Uterus (tissue), 4 donors: ENCODE measurements around the gene HMGCS2. TPM values are rescaled to one million over a fixed set of nuclear protein-coding genes. Genes with fewer than 3 reads are reported as not detected.

Experiments
- DNase-seq, 2 donors: peaks; one replicate each; pipeline ENCODE4 v3.0.0-alpha.2; 2019 to 2020
- H3K27ac ChIP-seq, 2 donors: fragments of 200-600 bp; sonication (generic); 1 replicate in 1 of 2; 2 replicates in 1 of 2; pipeline ENCODE4 v1.5.1; 2016 to 2018
- H3K27me3 ChIP-seq, 2 donors: fragments of 200-600 bp; sonication (generic); one replicate each; pipeline ENCODE4 v1.5.1; 2018 to 2019; ENCODE audit warnings: control low read depth in 1 of 2
- H3K36me3 ChIP-seq, 2 donors: fragments of 200-600 bp; sonication (generic); one replicate each; pipeline ENCODE4 v1.5.1; 2019; ENCODE audit warnings: control low read depth in 1 of 2
- H3K4me1 ChIP-seq, 2 donors: fragments of 200-600 bp; sonication (generic); one replicate each; pipeline ENCODE4 v1.5.1; 2018 to 2019; ENCODE audit warnings: control low read depth in 1 of 2
- H3K4me3 ChIP-seq, 2 donors: fragments of 200-600 bp; sonication (generic); 1 replicate in 1 of 2; 2 replicates in 1 of 2; pipeline ENCODE4 v1.5.1; 2018 to 2019; ENCODE audit warnings: mild to moderate bottlenecking in 1 of 2
- H3K9me3 ChIP-seq, 2 donors: fragments of 200-600 bp; sonication (generic); one replicate each; pipeline ENCODE4 v1.5.1; 2019; ENCODE audit warnings: control low read depth in 1 of 2
- CTCF ChIP-seq, 4 experiments: fragments of 200-600 bp in 2 of 4; fragments of 450-650 bp in 2 of 4; sonication (generic) in 2 of 4; IDR thresholded peaks; one replicate each; pipeline ENCODE4 v1.5.1; 2016 to 2019; ENCODE audit warnings: antibody characterized with exemption in 4 of 4, mild to moderate bottlenecking in 2 of 4, moderate library complexity in 1 of 4
- POLR2A ChIP-seq, 2 donors: fragments of 450-650 bp; IDR thresholded peaks; one replicate each; pipeline ENCODE4 v1.6.1; 2016; ENCODE audit warnings: antibody characterized with exemption in 2 of 2, mild to moderate bottlenecking in 1 of 2, moderate library complexity in 1 of 2
- intact Hi-C: fragments of 100-400 bp; cut with DNase I; formaldehyde crosslinking; loops from one replicate; pipeline ENCODE4 v1.15.1; 2023; ENCODE audit warnings: low total_unique reads
- total RNA-seq, 4 donors: library from RNA; depleted of rRNA in 3 of 4; stranded (reverse); fragments of >200 nt in 3 of 4; gene quantifications; one replicate each; pipeline versions ENCODE4 v1.1.0 to v1.2.4, GENCODE V29; 2014 to 2023
- donor health status: DM: yes; HTN: yes; CAD: no.

Gene HMGCS2
- total RNA-seq, 4 donors from 2014 or later = 0.29 TPM; not detected in 3

DNA sequence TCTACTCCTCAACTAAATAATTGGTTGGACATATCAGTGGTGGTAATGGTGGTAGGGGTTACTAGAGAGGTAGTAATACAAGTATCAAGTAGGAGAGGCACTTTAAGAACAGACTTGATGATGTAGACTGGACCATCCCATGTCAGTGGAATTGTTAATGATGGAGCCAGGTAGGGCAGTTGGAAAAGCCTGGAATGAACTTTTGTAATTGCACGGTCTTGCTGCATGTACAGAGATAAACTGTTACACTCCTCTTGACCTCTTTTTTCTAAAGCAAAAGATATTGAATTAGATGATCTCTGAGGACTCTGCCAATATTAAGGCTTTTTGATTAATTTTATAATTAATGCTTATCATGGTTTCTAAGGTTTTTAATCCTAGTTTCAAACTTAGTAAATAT, 5.8 kb downstream of the HMGCS2 start:
- TF ChIP-seq CTCF (IDR thresholded peaks at IDR 0.05) (no peak), POLR2A (IDR thresholded peaks at IDR 0.05) (no peak)
- H3K4me3 ChIP-seq = no peak overlapping the region
- no peak for DNase-seq
- H3K36me3 ChIP-seq = no peaks in the 10 kb centered on the region
- no peaks in the 10 kb centered on the region for H3K9me3 ChIP-seq
- H3K27ac ChIP-seq = no peak overlapping the region
- intact Hi-C loops = no loop called here
- no peaks in the 10 kb centered on the region for H3K27me3 ChIP-seq
- no peaks in the 10 kb centered on the region for H3K4me1 ChIP-seq

DNA sequence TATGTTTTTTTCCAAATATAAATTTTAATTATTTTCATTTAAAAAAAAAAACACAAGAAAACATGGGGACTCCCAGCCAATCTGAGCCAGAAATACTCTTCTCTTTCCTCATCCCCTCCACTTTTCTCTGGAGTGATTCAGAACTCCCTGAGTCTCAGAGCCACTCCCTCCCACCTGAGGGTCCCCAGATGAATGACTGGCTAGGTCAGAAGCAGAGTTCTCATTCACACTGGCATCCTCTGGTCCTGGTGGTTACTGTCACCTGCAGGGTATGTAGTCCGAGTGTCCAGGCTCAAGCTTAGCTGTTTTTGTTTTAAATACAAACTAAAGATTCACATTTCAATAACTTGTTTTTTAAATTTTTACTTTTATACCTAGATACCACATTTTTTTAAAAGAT, 6.3 kb downstream of the HMGCS2 start:
- intact Hi-C loops = no loop called here
- no peak overlapping the region for H3K27ac ChIP-seq
- H3K9me3 ChIP-seq = no peaks in the 10 kb centered on the region
- DNase-seq = no peak
- H3K27me3 ChIP-seq = no peaks in the 10 kb centered on the region
- no peaks in the 10 kb centered on the region for H3K4me1 ChIP-seq
- H3K4me3 ChIP-seq = no peak overlapping the region
- TF ChIP-seq POLR2A (IDR thresholded peaks at IDR 0.05) (no peak), CTCF (IDR thresholded peaks at IDR 0.05) (no peak)
- H3K36me3 ChIP-seq = no peaks in the 10 kb centered on the region

DNA sequence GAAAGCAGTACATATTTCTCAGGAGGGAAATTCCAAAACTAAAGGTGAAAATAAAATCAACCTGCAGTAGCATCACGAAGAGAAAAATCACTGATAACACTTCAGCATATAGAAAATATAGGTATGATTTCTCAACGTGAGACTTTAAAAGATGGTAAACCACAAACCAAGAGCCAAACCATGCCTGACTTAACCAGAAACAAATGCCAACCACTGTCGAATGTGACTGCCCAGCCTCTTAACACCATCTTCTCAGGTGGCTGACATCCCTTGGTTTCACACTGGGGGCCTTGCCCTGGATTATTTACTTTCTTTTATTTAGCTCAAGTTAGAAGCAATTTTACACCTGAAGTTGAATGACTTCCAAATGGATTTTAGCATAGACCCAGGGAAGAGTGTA, 10.1 kb downstream of the HMGCS2 start:
- DNase-seq = no peak
- no peaks in the 10 kb centered on the region for H3K27me3 ChIP-seq
- no peaks in the 10 kb centered on the region for H3K4me1 ChIP-seq
- no peak overlapping the region for H3K27ac ChIP-seq
- H3K9me3 ChIP-seq = no peaks in the 10 kb centered on the region
- H3K4me3 ChIP-seq = no peak overlapping the region
- intact Hi-C loops = no loop called here
- no peaks in the 10 kb centered on the region for H3K36me3 ChIP-seq
- TF ChIP-seq CTCF (IDR thresholded peaks at IDR 0.05) = no peak
- no peak for TF ChIP-seq POLR2A (IDR thresholded peaks at IDR 0.05)

DNA sequence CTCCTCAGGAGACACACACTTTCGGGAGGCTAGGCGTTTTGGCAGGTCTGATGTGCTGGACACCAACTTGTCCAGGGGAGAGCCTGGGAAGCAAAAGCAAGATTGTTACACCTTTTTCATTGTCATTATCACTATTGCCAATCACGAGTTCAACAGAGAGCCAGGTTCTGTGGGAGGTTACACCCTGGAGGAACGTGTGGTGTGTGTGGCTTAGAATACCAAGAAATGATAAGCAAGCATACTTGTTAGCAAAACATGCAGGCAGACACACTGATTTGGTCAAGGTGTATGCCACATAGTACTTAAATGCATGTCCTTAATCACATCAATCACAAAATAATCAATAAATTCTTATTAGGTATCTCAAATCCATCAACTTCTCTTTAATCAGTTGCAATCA, 16.1 kb downstream of the HMGCS2 start:
- H3K4me1 ChIP-seq = no peaks in the 10 kb centered on the region
- DNase-seq = no peak
- H3K36me3 ChIP-seq = no peaks in the 10 kb centered on the region
- intact Hi-C loops = no loop called here
- no peak overlapping the region for H3K27ac ChIP-seq
- H3K9me3 ChIP-seq = no peaks in the 10 kb centered on the region
- H3K4me3 ChIP-seq = no peak overlapping the region
- no peaks in the 10 kb centered on the region for H3K27me3 ChIP-seq
- TF ChIP-seq POLR2A (IDR thresholded peaks at IDR 0.05) = no peak
- TF ChIP-seq CTCF (IDR thresholded peaks at IDR 0.05) = no peak

DNA sequence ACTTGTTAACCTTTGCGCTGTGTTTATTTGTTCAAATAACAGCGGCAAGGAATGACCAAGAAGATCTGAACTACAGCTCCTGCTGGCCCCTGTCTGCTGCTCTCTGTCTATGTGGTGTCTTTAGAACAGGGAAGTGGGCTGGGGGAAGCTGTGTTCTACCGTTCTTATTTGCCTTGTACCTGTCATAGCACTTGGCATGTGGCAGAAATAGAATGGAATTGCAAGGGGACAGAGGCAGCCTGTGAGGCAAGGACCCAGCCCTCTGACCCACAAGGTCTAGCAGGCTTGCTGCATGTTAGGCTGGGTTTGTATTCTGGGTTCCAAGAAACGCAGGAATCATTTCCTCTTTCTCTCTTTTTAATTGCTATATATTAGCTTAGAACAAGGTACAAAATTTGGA, 20.7 kb downstream of the HMGCS2 start:
- intact Hi-C loops = no loop called here
- H3K36me3 ChIP-seq = no peaks in the 10 kb centered on the region
- no peaks in the 10 kb centered on the region for H3K27me3 ChIP-seq
- no peak for DNase-seq
- H3K4me3 ChIP-seq = no peak overlapping the region
- H3K9me3 ChIP-seq = no peaks in the 10 kb centered on the region
- TF ChIP-seq POLR2A (IDR thresholded peaks at IDR 0.05) (no peak), CTCF (IDR thresholded peaks at IDR 0.05) (no peak)
- no peaks in the 10 kb centered on the region for H3K4me1 ChIP-seq
- H3K27ac ChIP-seq = no peak overlapping the region
